ENCODE measurements around the gene SMIM8.

SMIM8 gene

DNA sequence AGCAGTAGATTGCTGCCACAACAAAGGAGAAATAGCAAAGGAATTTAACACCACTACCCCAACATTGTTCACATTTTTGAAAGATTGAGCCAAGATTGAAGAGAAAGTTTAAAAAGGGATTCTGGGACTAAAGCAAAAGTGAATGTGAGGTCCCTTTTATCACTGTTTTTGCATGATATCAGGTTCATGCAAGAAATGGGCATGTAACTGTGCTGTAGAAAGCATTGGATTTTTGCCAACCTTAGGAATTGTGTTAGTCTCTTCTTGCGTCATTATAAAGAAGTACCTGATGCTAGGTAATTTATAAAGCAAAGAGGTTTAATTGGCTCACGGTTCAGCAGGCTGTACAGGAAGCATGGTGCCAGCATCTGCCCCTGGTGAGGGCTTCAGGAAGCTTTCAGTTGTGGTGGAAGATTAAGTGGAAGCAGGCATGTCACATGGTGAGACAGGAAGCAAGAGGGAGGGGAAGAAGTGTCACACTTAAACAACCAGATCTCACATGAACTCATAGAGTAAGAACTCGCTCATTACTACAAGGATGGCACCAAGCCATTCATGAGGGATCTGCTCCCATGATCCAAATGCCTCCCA is 11.3 kb downstream of the SMIM8 start:
- TF ChIP-seq CTCF (IDR thresholded peaks at IDR 0.05; ENCODE audit: borderline replicate concordance, insufficient read depth, low read depth, low read length) = no peak
- H3K4me3 ChIP-seq (ENCODE audit: low read depth, low read length) = no peak overlapping the region

GRCh38 chr6:87334683-87335082 is 12.3 kb downstream of the SMIM8 start:
- H3K4me3 ChIP-seq (ENCODE audit: low read depth, low read length) = no peak overlapping the region
- TF ChIP-seq CTCF (IDR thresholded peaks at IDR 0.05; ENCODE audit: borderline replicate concordance, insufficient read depth, low read depth, low read length) = no peak

DNA sequence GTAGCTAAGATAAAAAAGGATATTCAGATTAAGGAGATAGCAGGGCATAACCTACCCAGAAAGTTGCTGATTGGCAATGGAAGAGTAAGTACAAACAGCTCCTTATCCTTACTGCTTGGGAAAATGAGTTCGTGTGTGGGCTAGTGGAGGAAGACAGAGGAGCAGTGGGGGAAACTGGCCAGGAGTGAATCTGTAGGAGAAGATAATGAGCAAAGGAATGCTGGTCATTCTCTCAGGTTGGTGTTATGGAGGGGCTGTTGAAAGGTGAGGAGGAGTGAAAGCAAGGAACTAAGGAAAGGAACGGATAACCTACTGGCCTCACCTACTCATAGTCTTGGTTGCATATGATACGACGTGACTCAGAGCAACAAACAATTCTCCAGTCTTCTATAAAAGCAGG is 14.0 kb downstream of the SMIM8 start:
- no peak overlapping the region for H3K4me3 ChIP-seq (ENCODE audit: low read depth, low read length)
- no peak for TF ChIP-seq CTCF (IDR thresholded peaks at IDR 0.05; ENCODE audit: borderline replicate concordance, insufficient read depth, low read depth, low read length)

DNA sequence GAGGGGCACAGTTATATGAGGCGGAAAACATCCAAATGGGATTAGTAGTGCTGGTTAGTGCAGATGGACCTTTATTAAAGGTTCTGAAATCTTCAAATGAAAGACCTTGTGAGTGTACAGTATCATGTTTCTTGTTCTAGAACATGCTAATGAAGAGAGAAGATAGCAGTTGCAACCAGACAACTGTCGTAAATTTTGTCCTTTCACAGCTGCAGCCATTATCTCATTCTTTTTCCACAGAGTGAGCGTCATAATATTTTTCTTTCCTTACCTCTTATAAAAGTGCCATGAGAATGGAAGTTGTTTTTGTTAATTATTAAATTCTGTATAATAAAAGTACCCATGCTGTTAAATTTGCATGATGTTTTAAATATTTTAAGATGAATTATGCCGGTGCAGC is 17.8 kb downstream of the SMIM8 start:
- no peak overlapping the region for H3K4me3 ChIP-seq (ENCODE audit: low read depth, low read length)
- TF ChIP-seq CTCF (IDR thresholded peaks at IDR 0.05; ENCODE audit: borderline replicate concordance, insufficient read depth, low read depth, low read length) = no peak

GRCh38 chr6:87341158-87341557 is 18.8 kb downstream of the SMIM8 start:
- H3K4me3 ChIP-seq (ENCODE audit: low read depth, low read length) = no peak overlapping the region
- TF ChIP-seq CTCF (IDR thresholded peaks at IDR 0.05; ENCODE audit: borderline replicate concordance, insufficient read depth, low read depth, low read length) = no peak

DNA sequence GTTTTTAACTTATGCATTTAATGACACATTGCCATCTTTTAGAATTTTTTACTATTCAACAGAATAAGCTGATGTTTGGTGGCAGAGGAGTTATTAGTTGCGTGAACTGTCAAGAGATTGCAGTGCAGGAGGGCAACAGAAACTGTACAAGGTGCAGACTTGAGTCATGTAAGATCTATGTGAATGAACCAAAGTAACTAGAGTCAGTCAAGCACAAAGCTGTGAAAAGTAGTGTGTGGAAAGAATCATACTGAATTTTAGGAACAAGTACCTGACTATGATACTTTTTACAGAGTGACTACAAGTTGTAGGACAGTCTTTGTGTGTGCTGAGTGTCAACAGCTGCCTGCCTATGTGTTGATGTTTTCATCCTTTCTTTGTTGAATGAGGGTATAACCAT is 19.5 kb downstream of the SMIM8 start:
- H3K4me3 ChIP-seq (ENCODE audit: low read depth, low read length) = no peak overlapping the region
- TF ChIP-seq CTCF (IDR thresholded peaks at IDR 0.05; ENCODE audit: borderline replicate concordance, insufficient read depth, low read depth, low read length) = no peak

- H3K4me3 ChIP-seq (ENCODE audit: low read depth, low read length) = no peak overlapping the region
- no peak for TF ChIP-seq CTCF (IDR thresholded peaks at IDR 0.05; ENCODE audit: borderline replicate concordance, insufficient read depth, low read depth, low read length)
Observed at GRCh38 chr6:87342829-87343228, 20.4 kb downstream of the SMIM8 start.

All from GM12875 (cell line).